NCI-H1436 (cell line): ENCODE measurements around the gene AP4S1.
"Not testable (repeated sequence)": the region's sequence is repeated elsewhere in the genome, so short reads cannot be mapped to it uniquely, and the experiment has no call there.

Experiments used
- DNase-seq: peaks from one replicate; lab custom pipeline; 2025; lab: John Stamatoyannopoulos, UW

The AP4S1 gene

DNA sequence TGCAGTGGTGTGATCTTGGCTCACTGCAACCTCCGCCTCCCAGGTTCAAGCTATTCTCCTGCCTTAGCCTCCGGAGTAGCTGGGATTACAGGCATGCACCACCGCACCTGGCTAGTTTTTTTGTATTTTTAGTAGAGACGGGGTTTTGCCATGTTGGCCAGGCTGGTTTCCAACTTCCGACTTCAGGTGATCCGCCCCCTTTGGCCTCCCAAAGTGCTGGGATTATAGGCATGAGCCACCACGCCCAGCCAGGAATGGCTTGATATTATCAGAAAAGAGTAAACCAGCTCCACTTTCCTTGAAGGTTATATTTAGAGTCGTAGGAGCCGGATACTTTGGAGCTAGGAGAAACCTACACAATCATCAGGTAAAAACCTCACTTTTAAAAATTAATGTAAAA, 61.0 kb downstream of the AP4S1 start:
- DNase-seq, result not testable (repeated sequence)

- DNase-seq, result no peak
Observed at GRCh38 chr14:31090883-31091764, 65.7 kb downstream of the AP4S1 start.

DNA sequence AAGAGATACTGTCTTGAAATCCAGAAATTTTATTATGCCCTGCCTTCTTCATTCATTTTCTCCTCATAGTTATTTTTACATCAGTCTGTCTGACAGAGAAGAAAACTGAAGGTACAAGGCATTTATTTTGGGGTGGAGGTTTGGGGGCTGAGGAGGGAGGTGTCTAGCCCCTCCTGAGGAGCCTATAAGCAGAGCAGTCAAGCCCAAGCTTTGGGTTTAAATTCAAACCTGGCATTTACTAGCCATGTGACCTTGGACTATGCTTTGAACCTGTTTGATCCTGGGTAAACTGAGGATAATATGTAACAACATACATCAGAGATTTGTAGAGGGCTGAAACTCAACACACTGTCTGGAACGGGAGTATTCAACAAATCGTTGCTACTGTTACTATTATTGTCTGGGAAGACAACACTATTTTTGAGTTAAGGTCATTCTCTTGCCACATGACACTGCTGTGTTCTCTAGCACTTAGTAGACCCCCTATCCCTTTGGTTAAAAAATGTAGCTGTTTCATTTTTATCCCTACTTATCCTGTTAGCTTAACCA, 66.8 kb downstream of the AP4S1 start:
- DNase-seq, result no peak

GRCh38 chr14:31093884-31094839, 68.7 kb downstream of the AP4S1 start:
- DNase-seq, result not testable (repeated sequence)

DNA sequence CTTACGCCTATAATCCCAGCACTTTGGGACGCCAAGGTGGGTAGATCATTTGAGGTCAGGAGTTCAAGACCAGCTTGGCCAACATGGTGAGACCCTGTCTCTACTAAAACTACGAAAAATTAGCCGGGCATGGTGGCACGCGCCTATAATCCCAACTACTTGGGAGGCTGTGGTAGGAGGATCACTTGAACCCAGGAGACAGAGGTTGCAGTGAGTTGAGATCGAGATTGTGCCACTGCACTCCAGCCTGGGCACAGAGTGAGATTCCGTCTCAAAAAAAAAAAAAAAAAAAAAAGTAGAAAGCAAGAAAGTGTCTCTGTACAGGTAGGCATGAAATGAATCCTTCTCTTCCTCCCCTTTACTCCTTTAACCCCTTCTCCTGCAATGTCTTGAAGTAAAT, 70.4 kb downstream of the AP4S1 start:
- not testable (repeated sequence) for DNase-seq

- DNase-seq, result no peak
Observed at GRCh38 chr14:31096255-31096654, 70.8 kb downstream of the AP4S1 start.

DNA sequence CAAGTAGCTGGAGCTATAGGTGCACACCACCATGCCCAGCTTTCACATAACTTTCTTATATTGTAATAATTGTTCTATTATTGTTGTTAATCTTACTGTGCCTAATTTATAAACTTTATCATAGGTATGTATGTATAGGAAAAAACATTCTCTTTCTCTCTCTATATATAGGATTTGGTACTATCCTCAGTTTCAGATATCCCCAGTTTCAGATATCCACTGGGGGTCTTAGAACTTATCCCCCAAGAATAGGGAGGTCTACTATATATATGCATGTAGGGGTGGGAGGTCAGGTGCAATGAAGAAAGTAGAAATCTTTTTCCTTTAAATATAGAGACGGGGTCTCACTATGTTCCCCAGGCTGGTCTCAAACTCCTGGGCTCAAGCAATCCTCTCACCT, 71.6 kb downstream of the AP4S1 start:
- no peak for DNase-seq

DNA sequence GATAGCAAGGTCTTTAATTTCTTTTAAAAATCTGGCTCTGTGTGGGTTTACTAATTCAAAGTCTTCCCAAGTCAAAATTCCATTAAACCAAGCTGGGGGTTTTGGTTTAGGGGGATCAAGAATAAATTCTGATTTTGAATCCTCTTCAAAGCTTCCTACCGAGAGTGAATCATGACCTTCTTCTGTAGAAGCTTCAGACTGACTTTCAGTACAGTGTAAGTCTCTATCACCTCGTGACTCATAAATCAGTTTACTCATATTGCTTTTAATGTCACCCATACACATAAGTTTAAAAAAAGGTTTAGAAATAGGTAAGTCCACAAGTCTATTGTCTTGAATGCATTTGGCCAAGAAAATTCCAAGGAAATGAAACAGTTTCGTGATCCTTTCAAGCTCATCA, 81.3 kb downstream of the AP4S1 start:
- DNase-seq, result no peak

DNA sequence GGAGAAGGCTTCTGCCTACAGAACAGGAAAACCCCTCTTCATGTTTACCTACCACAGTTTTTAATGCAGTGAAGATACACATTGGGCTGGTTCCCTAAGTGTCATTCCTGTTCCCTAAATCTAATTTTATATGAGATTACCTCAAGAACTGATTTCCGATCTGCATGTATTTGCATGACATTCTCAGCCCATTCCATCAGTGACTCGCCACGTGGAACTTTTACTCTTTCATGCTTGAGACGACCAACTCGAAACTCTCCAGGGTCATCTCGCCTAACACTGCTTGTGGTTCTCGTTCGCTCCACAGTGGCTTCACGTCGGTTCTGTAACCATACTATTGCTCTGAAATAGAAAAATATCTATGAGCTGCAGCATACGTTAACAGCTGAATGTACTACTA, 83.8 kb downstream of the AP4S1 start:
- no peak for DNase-seq

GRCh38 chr14:31110872-31111271, 85.4 kb downstream of the AP4S1 start:
- no peak for DNase-seq

- no peak for DNase-seq
Observed at GRCh38 chr14:31113794-31114193, 88.3 kb downstream of the AP4S1 start.

- no peak for DNase-seq
Observed at GRCh38 chr14:31118892-31119291, 93.4 kb downstream of the AP4S1 start.

DNA sequence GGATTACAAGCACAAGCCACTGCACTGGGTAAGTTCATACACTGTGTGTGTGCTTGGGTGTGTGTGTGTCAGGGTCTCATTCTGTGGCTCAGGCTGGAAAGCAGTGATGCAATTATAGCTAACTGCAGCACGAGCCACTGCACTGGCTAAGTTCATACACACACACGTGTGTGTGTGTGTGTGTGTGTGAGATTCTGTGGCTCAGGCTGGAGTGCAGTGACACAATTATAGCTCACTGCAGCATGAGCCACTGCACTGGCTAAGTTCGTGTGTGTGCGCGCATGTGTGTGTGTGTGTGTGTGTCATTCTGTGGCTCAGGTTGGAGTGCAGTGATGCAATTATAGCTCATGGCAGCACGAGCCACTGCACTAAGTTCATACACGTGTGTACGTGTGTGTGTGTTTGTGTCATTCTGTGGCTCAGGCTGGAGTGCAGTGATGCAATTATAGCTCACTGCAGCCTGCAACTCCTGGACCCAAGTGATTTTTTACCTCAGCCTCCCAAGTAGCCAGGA, 96.7 kb downstream of the AP4S1 start:
- no peak for DNase-seq

- DNase-seq, result no peak
Observed at GRCh38 chr14:31122921-31123320, 97.5 kb downstream of the AP4S1 start.

- DNase-seq, result no peak
Observed at GRCh38 chr14:31124197-31124596, 98.7 kb downstream of the AP4S1 start.

GRCh38 chr14:31125231-31125630, 99.8 kb downstream of the AP4S1 start:
- no peak for DNase-seq

DNA sequence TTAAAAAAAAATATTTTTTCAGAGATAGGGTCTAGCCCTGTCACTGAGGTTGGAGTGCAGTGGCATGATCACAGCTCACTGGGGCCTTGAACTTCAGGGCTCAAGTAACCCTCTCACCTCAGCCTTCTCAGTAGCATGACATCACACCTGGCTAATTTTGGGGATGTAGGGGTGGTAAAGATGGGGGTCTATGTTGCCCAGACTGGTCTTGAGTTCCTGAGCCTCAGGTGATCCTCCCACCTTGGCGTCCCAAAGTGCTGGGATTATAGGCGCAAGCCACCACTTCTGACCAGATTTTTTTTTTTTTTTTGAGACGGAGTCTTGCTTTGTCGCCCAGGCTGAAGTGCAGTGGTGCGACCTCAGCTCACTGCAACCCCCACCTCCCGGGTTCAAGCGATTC, 101.2 kb downstream of the AP4S1 start:
- no peak for DNase-seq

- DNase-seq, result no peak
Observed at GRCh38 chr14:31127690-31128089, 102.2 kb downstream of the AP4S1 start.

DNA sequence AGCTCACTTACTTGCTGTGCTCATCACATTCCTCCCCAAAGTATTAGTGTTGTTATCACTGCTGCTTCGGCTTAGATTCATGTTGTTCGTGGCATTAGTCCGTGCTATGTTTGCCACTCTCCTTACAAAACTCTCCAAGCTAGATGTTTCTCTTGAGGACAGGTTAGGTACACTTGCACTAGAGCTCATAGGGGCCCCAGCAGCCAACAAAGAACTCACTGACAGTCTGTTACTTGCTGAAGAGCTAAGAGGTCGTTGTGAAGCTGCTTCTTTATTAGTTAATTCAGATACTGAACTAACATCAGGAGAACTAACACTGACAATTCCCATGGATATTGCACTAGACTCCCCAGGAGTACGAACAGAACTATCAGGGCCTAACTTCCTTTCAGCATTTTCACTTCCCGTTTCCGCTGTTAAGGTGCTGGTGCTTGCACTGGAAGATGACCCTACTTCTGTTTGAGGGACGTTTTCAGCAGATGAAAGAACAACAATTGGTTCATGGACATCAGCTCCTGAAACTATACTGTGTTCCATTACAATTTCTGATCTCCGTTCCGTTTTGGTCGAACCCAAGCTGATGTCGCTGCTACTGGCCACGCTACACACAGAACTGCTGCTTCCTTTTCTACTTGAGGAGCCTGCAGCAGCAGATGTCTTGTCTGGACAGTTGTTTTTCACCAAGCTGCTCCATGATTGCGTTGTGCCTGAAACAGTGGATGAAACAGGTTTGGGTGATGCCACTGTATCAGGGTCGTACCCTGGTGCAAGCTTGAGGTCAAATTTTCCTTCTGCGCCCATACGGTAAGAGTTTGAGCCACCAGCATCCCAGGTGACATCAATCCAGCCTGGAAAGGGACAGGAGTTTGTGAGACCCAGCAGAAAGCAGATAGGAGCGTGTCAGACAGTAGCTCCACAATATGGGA, 103.4 kb downstream of the AP4S1 start:
- DNase-seq, result no peak

DNA sequence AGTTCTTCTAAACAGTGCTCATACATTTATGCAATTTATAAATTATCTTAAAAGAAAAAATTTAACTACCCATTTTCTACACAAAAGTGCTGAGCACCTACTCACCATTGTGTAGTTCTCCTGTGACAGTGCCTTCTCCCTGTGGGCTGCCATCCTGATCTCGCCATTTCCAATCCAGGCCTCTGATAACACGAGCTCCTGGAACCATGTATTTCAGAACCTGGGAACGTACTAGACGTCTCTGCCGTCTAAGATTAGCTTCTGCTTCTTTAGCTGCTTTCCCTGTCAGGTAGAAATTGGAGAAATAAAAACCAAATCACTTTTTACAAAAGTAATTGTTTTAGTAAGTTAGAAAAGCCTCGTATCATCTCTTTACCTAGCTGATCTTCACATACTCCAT, 107.7 kb downstream of the AP4S1 start:
- no peak for DNase-seq

DNA sequence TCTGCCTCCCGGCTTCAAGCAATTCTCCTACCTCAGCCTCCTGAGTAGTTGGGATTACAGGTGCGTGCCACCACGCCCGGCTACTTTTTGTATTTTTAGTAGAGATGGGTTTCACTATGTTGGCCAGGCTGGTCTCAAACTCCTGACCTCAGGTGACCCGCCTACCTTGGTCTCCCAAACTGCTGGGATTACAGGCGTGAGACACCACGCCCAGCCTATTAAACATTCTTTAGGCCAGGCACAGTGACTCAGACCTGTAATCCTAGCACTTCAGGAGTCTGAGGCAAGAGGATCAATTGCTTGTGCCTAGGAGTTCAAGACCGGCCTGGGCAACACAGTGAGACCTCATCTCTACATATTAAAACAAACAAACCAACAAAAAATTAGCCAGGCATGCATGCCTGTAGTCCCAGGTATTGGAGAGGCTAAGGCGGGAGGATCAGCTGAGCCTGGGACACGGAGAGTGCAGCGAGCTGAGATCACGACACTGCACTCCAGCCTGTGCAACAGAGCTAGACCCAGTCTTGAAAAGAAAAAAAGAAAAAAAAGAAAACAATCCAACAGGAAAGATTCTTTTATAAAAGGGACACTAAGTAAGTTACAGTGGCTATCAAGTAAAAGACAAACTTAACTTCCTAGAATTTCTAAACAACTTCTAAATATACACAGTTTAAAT, 111.9 kb downstream of the AP4S1 start:
- DNase-seq, result no peak
